Chondrocyte (in vitro differentiated cells): Measurements from ENCODE around the gene HSPA6. TPM values are rescaled to one million over a fixed set of nuclear protein-coding genes. Genes with fewer than 3 reads are reported as not detected.

Experiments used
- DNase-seq: peaks from one replicate; pipeline ENCODE4 v3.0.0; 2021; ENCODE audit warnings: mixed read lengths, low spot score
- H3K27ac Mint-ChIP-seq: one replicate; pipeline ENCODE4 v1.8.0; 2021; ENCODE audit warnings: mild to moderate bottlenecking, moderate library complexity, mixed read lengths; ENCODE audit not compliant: unreplicated experiment
- H3K27me3 Mint-ChIP-seq: 2 replicates; pipeline ENCODE4 v1.8.0; 2021; ENCODE audit warnings: low read depth, mixed read lengths
- H3K36me3 Mint-ChIP-seq: 2 replicates; pipeline ENCODE4 v1.8.0; 2021; ENCODE audit warnings: low read depth, mixed read lengths
- H3K4me1 Mint-ChIP-seq: 2 replicates; pipeline ENCODE4 v1.8.0; 2021; ENCODE audit warnings: low read depth, mild to moderate bottlenecking, mixed read lengths
- H3K4me3 Mint-ChIP-seq: one replicate; pipeline ENCODE4 v1.8.0; 2021; ENCODE audit warnings: mild to moderate bottlenecking, moderate library complexity, mixed read lengths; ENCODE audit not compliant: unreplicated experiment
- H3K9me3 Mint-ChIP-seq: 2 replicates; pipeline ENCODE4 v1.8.0; 2021; ENCODE audit warnings: low read depth, mixed read lengths
- CTCF ChIP-seq: fragments of 200-600 bp; sonication (generic); IDR thresholded peaks from 2 replicates; pipeline ENCODE4 v1.5.0; 2021; ENCODE audit warnings: antibody characterized with exemption, mild to moderate bottlenecking, moderate library complexity
- total RNA-seq: library from RNA; stranded (reverse); gene quantifications from 3 replicates; pipeline ENCODE4 v1.2.1, GENCODE V29; 2021

The HSPA6 gene
- total RNA-seq, 1 donor from 2014 or later: 0.75 TPM

- no peak for TF ChIP-seq CTCF
- Mint-ChIP-seq H3K27me3 (peaks cover 16% of the 10 kb centered on the region), H3K27ac (no peak overlapping the region), H3K9me3 (no peaks in the 10 kb centered on the region), H3K4me1 (no peaks in the 10 kb centered on the region), H3K4me3 (no peak overlapping the region), H3K36me3 (no peaks in the 10 kb centered on the region)
- DNase-seq: no peak
Observed at GRCh38 chr1:161483361-161483760, 41.0 kb upstream of the HSPA6 start.

GRCh38 chr1:161484613-161485012, 39.7 kb upstream of the HSPA6 start:
- H3K9me3 Mint-ChIP-seq: no peaks in the 10 kb centered on the region
- H3K27me3 Mint-ChIP-seq: peaks cover 27% of the 10 kb centered on the region
- H3K4me3 Mint-ChIP-seq: no peak overlapping the region
- H3K27ac Mint-ChIP-seq: no peak overlapping the region
- TF ChIP-seq CTCF: peak; percentile 47
- H3K36me3 Mint-ChIP-seq: no peaks in the 10 kb centered on the region
- no peaks in the 10 kb centered on the region for H3K4me1 Mint-ChIP-seq
- no peak for DNase-seq

GRCh38 chr1:161486806-161487741, 37.3 kb upstream of the HSPA6 start:
- Mint-ChIP-seq H3K27me3 (peaks cover 42% of the 10 kb centered on the region), H3K36me3 (no peaks in the 10 kb centered on the region), H3K4me1 (no peaks in the 10 kb centered on the region)

GRCh38 chr1:161491472-161491871, 32.9 kb upstream of the HSPA6 start:
- no peak overlapping the region for H3K27ac Mint-ChIP-seq
- no peaks in the 10 kb centered on the region for H3K9me3 Mint-ChIP-seq
- H3K4me3 Mint-ChIP-seq: no peak overlapping the region
- H3K36me3 Mint-ChIP-seq: no peaks in the 10 kb centered on the region
- DNase-seq: no peak
- H3K4me1 Mint-ChIP-seq: no peaks in the 10 kb centered on the region
- no peak for TF ChIP-seq CTCF
- H3K27me3 Mint-ChIP-seq: peaks cover 59% of the 10 kb centered on the region

More at GRCh38 chr1:161486806-161487741, 37.3 kb upstream of the HSPA6 start:
- peak; percentile 87 for TF ChIP-seq CTCF
- Mint-ChIP-seq H3K4me3 (no peak overlapping the region), H3K9me3 (no peaks in the 10 kb centered on the region), H3K27ac (no peak overlapping the region)
- no peak for DNase-seq

GRCh38 chr1:161492827-161493226, 31.5 kb upstream of the HSPA6 start:
- H3K27ac Mint-ChIP-seq: no peak overlapping the region
- H3K27me3 Mint-ChIP-seq: peaks cover 61% of the 10 kb centered on the region
- TF ChIP-seq CTCF: no peak
- no peaks in the 10 kb centered on the region for H3K36me3 Mint-ChIP-seq
- H3K4me3 Mint-ChIP-seq: no peak overlapping the region
- H3K4me1 Mint-ChIP-seq: no peaks in the 10 kb centered on the region
- no peaks in the 10 kb centered on the region for H3K9me3 Mint-ChIP-seq
- DNase-seq: no peak
